ENCODE data around the gene CPVL.

The CPVL gene

GRCh38 chr7:28976022-28976421 is 170.3 kb downstream of the CPVL start:
- Histone ChIP-seq H3K4me3 (ENCODE audit: low read depth, low read length) (no peak overlapping the region), H3K27ac (ENCODE audit: low read depth, low read length) (no peak overlapping the region), H3K4me1 (ENCODE audit: control insufficient read depth, insufficient read depth, low read length) (peaks cover 14% of the 10 kb centered on the region)

GRCh38 chr7:28973591-28973990 is 172.7 kb downstream of the CPVL start:
- Histone ChIP-seq H3K27ac (ENCODE audit: low read depth, low read length) (no peak overlapping the region), H3K9ac (ENCODE audit: low read depth, low read length) (no peak overlapping the region), H3K4me3 (ENCODE audit: low read depth, low read length) (no peak overlapping the region), H3K36me3 (ENCODE audit: control insufficient read depth, insufficient read depth, low read length) (no peaks in the 10 kb centered on the region), H3K27me3 (ENCODE audit: control insufficient read depth, insufficient read depth, low read length) (no peaks in the 10 kb centered on the region), H3K4me1 (ENCODE audit: control insufficient read depth, insufficient read depth, low read length) (no peaks in the 10 kb centered on the region), H3K9me3 (ENCODE audit: control insufficient read depth, insufficient read depth, low read length) (peaks cover 4% of the 10 kb centered on the region; the same call in 1 of the 2 replicates)

More at GRCh38 chr7:28976022-28976421, 170.3 kb downstream of the CPVL start:
- peaks cover 4% of the 10 kb centered on the region; the same call in 1 of the 2 replicates for H3K9me3 ChIP-seq (ENCODE audit: control insufficient read depth, insufficient read depth, low read length)
- H3K27me3 ChIP-seq (ENCODE audit: control insufficient read depth, insufficient read depth, low read length) = no peaks in the 10 kb centered on the region
- no peak overlapping the region for H3K9ac ChIP-seq (ENCODE audit: low read depth, low read length)
- no peaks in the 10 kb centered on the region for H3K36me3 ChIP-seq (ENCODE audit: control insufficient read depth, insufficient read depth, low read length)

- no peak overlapping the region for H3K9ac ChIP-seq (ENCODE audit: low read depth, low read length)
- no peak overlapping the region for H3K4me3 ChIP-seq (ENCODE audit: low read depth, low read length)
- H3K27me3 ChIP-seq (ENCODE audit: control insufficient read depth, insufficient read depth, low read length) = peaks cover 18% of the 10 kb centered on the region
- H3K27ac ChIP-seq (ENCODE audit: low read depth, low read length) = no peak overlapping the region
- no peaks in the 10 kb centered on the region for H3K9me3 ChIP-seq (ENCODE audit: control insufficient read depth, insufficient read depth, low read length)
- no peaks in the 10 kb centered on the region for H3K36me3 ChIP-seq (ENCODE audit: control insufficient read depth, insufficient read depth, low read length)
- peaks cover 15% of the 10 kb centered on the region for H3K4me1 ChIP-seq (ENCODE audit: control insufficient read depth, insufficient read depth, low read length)
These were observed 182.3 kb downstream of the CPVL start for GRCh38 chr7:28964056-28964455.

- no peak overlapping the region for H3K27ac ChIP-seq (ENCODE audit: low read depth, low read length)
- H3K4me1 ChIP-seq (ENCODE audit: control insufficient read depth, insufficient read depth, low read length) = peaks cover 19% of the 10 kb centered on the region
- H3K4me3 ChIP-seq (ENCODE audit: low read depth, low read length) = no peak overlapping the region
- no peaks in the 10 kb centered on the region for H3K9me3 ChIP-seq (ENCODE audit: control insufficient read depth, insufficient read depth, low read length)
- peaks cover 39% of the 10 kb centered on the region for H3K27me3 ChIP-seq (ENCODE audit: control insufficient read depth, insufficient read depth, low read length)
- no peak overlapping the region for H3K9ac ChIP-seq (ENCODE audit: low read depth, low read length)
- no peaks in the 10 kb centered on the region for H3K36me3 ChIP-seq (ENCODE audit: control insufficient read depth, insufficient read depth, low read length)
These were observed 184.4 kb downstream of the CPVL start for GRCh38 chr7:28961972-28962371.

- Histone ChIP-seq H3K4me1 (ENCODE audit: control insufficient read depth, insufficient read depth, low read length) (peaks cover 20% of the 10 kb centered on the region), H3K36me3 (ENCODE audit: control insufficient read depth, insufficient read depth, low read length) (no peaks in the 10 kb centered on the region), H3K27ac (ENCODE audit: low read depth, low read length) (no peak overlapping the region), H3K4me3 (ENCODE audit: low read depth, low read length) (no peak overlapping the region), H3K9me3 (ENCODE audit: control insufficient read depth, insufficient read depth, low read length) (0 out of 2 replicates have a peak, but pooled peaks cover 2% of the 10 kb centered on the region), H3K9ac (ENCODE audit: low read depth, low read length) (no peak overlapping the region), H3K27me3 (ENCODE audit: control insufficient read depth, insufficient read depth, low read length) (peaks cover 55% of the 10 kb centered on the region)
These were observed 186.1 kb downstream of the CPVL start for GRCh38 chr7:28960071-28960840.

- Histone ChIP-seq H3K27me3 (ENCODE audit: control insufficient read depth, insufficient read depth, low read length) (peaks cover 58% of the 10 kb centered on the region), H3K4me1 (ENCODE audit: control insufficient read depth, insufficient read depth, low read length) (peaks cover 29% of the 10 kb centered on the region), H3K9me3 (ENCODE audit: control insufficient read depth, insufficient read depth, low read length) (0 out of 2 replicates have a peak, but pooled peaks cover 3% of the 10 kb centered on the region), H3K4me3 (ENCODE audit: low read depth, low read length) (peak overlapping the region; percentile 68), H3K36me3 (ENCODE audit: control insufficient read depth, insufficient read depth, low read length) (no peaks in the 10 kb centered on the region), H3K27ac (ENCODE audit: low read depth, low read length) (no peak overlapping the region), H3K9ac (ENCODE audit: low read depth, low read length) (no peak overlapping the region)
These were observed 187.4 kb downstream of the CPVL start for GRCh38 chr7:28958980-28959347.

- H3K27me3 ChIP-seq (ENCODE audit: control insufficient read depth, insufficient read depth, low read length) = peaks cover 58% of the 10 kb centered on the region
- no peak within 1 kb of the TSS for H3K27ac ChIP-seq (ENCODE audit: low read depth, low read length)
- 0 out of 2 replicates have a peak, but pooled peaks cover 3% of the 10 kb centered on the region for H3K9me3 ChIP-seq (ENCODE audit: control insufficient read depth, insufficient read depth, low read length)
- no peak within 1 kb of the TSS for H3K9ac ChIP-seq (ENCODE audit: low read depth, low read length)
- no peaks in the 10 kb centered on the region for H3K36me3 ChIP-seq (ENCODE audit: control insufficient read depth, insufficient read depth, low read length)
- peaks cover 29% of the 10 kb centered on the region for H3K4me1 ChIP-seq (ENCODE audit: control insufficient read depth, insufficient read depth, low read length)
- peak within 1 kb of the TSS; percentile 68 for H3K4me3 ChIP-seq (ENCODE audit: low read depth, low read length)
These were observed 187.9 kb downstream of the CPVL start, which contains the start of gene TRIL for GRCh38 chr7:28958235-28958979. TSS of gene TRIL (minus strand) at chr7:28958330. CDS start at chr7:28958046, 284 bp downstream.

- Histone ChIP-seq H3K9me3 (ENCODE audit: control insufficient read depth, insufficient read depth, low read length) (0 out of 2 replicates have a peak, but pooled peaks cover 3% of the 10 kb centered on the region), H3K4me1 (ENCODE audit: control insufficient read depth, insufficient read depth, low read length) (peaks cover 29% of the 10 kb centered on the region), H3K27me3 (ENCODE audit: control insufficient read depth, insufficient read depth, low read length) (peaks cover 58% of the 10 kb centered on the region), H3K9ac (ENCODE audit: low read depth, low read length) (no peak overlapping the region), H3K27ac (ENCODE audit: low read depth, low read length) (no peak overlapping the region), H3K36me3 (ENCODE audit: control insufficient read depth, insufficient read depth, low read length) (no peaks in the 10 kb centered on the region), H3K4me3 (ENCODE audit: low read depth, low read length) (peak overlapping the region; percentile 68)
These were observed 188.5 kb downstream of the CPVL start for GRCh38 chr7:28957751-28958234.

GRCh38 chr7:28957064-28957750 is 189.1 kb downstream of the CPVL start:
- Histone ChIP-seq H3K36me3 (ENCODE audit: control insufficient read depth, insufficient read depth, low read length) (no peaks in the 10 kb centered on the region), H3K4me1 (ENCODE audit: control insufficient read depth, insufficient read depth, low read length) (peaks cover 24% of the 10 kb centered on the region), H3K9me3 (ENCODE audit: control insufficient read depth, insufficient read depth, low read length) (0 out of 2 replicates have a peak, but pooled peaks cover 3% of the 10 kb centered on the region), H3K9ac (ENCODE audit: low read depth, low read length) (no peak overlapping the region), H3K4me3 (ENCODE audit: low read depth, low read length) (peak overlapping the region; percentile 68), H3K27ac (ENCODE audit: low read depth, low read length) (no peak overlapping the region), H3K27me3 (ENCODE audit: control insufficient read depth, insufficient read depth, low read length) (peaks cover 58% of the 10 kb centered on the region)

GRCh38 chr7:28956608-28957063 is 189.7 kb downstream of the CPVL start:
- Histone ChIP-seq H3K9ac (ENCODE audit: low read depth, low read length) (no peak overlapping the region; the same call in 1 of the 2 replicates), H3K36me3 (ENCODE audit: control insufficient read depth, insufficient read depth, low read length) (no peaks in the 10 kb centered on the region), H3K9me3 (ENCODE audit: control insufficient read depth, insufficient read depth, low read length) (0 out of 2 replicates have a peak, but pooled peaks cover 3% of the 10 kb centered on the region), H3K27ac (ENCODE audit: low read depth, low read length) (no peak overlapping the region), H3K4me1 (ENCODE audit: control insufficient read depth, insufficient read depth, low read length) (peaks cover 18% of the 10 kb centered on the region), H3K27me3 (ENCODE audit: control insufficient read depth, insufficient read depth, low read length) (peaks cover 58% of the 10 kb centered on the region), H3K4me3 (ENCODE audit: low read depth, low read length) (peak overlapping the region; percentile 68)
